Endodermal cell (in vitro differentiated cells): Measurements from ENCODE around the gene GNL1. TPM values are rescaled to one million over a fixed set of nuclear protein-coding genes. Genes with fewer than 3 reads are reported as not detected.
"Not testable (repeated sequence)": the region's sequence is repeated elsewhere in the genome, so short reads cannot be mapped to it uniquely, and the experiment has no call there.

Experiments used
- DNase-seq: peaks from one replicate; pipeline ENCODE4 v3.0.0-alpha.2; 2017
- H3K27ac ChIP-seq: 2 replicates; pipeline ENCODE4 v1.5.1; 2013; ENCODE audit warnings: mild to moderate bottlenecking, low read depth, low read length, moderate library complexity
- H3K27me3 ChIP-seq: 2 replicates; pipeline ENCODE4 v1.6.1; 2013; ENCODE audit warnings: mild to moderate bottlenecking, low read length, moderate library complexity; ENCODE audit not compliant: insufficient read depth, control insufficient read depth, poor library complexity, severe bottlenecking
- H3K36me3 ChIP-seq: 2 replicates; pipeline ENCODE4 v1.7.0; 2013; ENCODE audit warnings: mild to moderate bottlenecking, low read length, moderate library complexity; ENCODE audit not compliant: control insufficient read depth, insufficient read depth
- H3K4me1 ChIP-seq: one replicate; pipeline ENCODE4 v1.7.0; 2013; ENCODE audit warnings: low read length; ENCODE audit not compliant: control insufficient read depth, insufficient read depth
- H3K4me3 ChIP-seq: 2 replicates; pipeline ENCODE4 v1.5.1; 2013; ENCODE audit warnings: mild to moderate bottlenecking, low read length, moderate library complexity
- H3K9ac ChIP-seq: 2 replicates; pipeline ENCODE4 v1.6.1; 2013; ENCODE audit warnings: mild to moderate bottlenecking, low read length, moderate library complexity; ENCODE audit not compliant: poor library complexity, severe bottlenecking; ENCODE audit errors: extremely low read depth
- H3K9me3 ChIP-seq: 2 replicates; pipeline ENCODE4 v1.6.1; 2013; ENCODE audit warnings: mild to moderate bottlenecking, low read length, moderate library complexity; ENCODE audit not compliant: control insufficient read depth
- H3K27ac Mint-ChIP-seq: 2 replicates; pipeline ENCODE4 v1.8.0; 2020; ENCODE audit warnings: mixed read lengths
- H3K27me3 Mint-ChIP-seq: 2 replicates; pipeline ENCODE4 v1.8.0; 2021; ENCODE audit warnings: mild to moderate bottlenecking, mixed read lengths; ENCODE audit not compliant: insufficient read depth
- H3K36me3 Mint-ChIP-seq: 2 replicates; pipeline ENCODE4 v1.8.0; 2020; ENCODE audit warnings: low read depth, mixed read lengths
- H3K4me1 Mint-ChIP-seq: 2 replicates; pipeline ENCODE4 v1.8.0; 2020; ENCODE audit warnings: mixed read lengths
- H3K4me3 Mint-ChIP-seq: 2 replicates; pipeline ENCODE4 v1.8.0; 2020; ENCODE audit warnings: mild to moderate bottlenecking, moderate library complexity, mixed read lengths
- H3K9me3 Mint-ChIP-seq: 2 replicates; pipeline ENCODE4 v1.8.0; 2020; ENCODE audit warnings: mild to moderate bottlenecking, mixed read lengths
- WGBS, 2 experiments: methylation state at CpG; one replicate each; pipeline versions ENCODE4 v1.1.5 to v1.1.7; 2013; ENCODE audit warnings: missing lambda C conversion rate in 2 of 2, mixed read lengths in 1 of 2; ENCODE audit not compliant: insufficient coverage in 1 of 2, insufficient read length in 1 of 2; 5-methylcytosine and 5-hydroxymethylcytosine counted together
- total RNA-seq, 2 donors: library from RNA; stranded (reverse); fragmentation: NEBNext Ultra II Directional in 1 of 2; extraction: Animal tissue kit (Norgen Biotek cat#: 25700) in 1 of 2; gene quantifications; 2 replicates in 1 of 2; 3 replicates in 1 of 2; pipeline ENCODE4 v1.2.1, GENCODE V29; 2021
- TF ChIP-seq, protein P1 (sequence below): fragments of 200-600 bp; sonication (generic); conservative IDR thresholded peaks from 2 replicates; pipeline ENCODE4 v1.5.0; 2021; ENCODE audit warnings: antibody characterized with exemption, mild to moderate bottlenecking

Gene GNL1
- total RNA-seq, 2 donors from 2014 or later = 82.1 to 93.5 TPM

DNA sequence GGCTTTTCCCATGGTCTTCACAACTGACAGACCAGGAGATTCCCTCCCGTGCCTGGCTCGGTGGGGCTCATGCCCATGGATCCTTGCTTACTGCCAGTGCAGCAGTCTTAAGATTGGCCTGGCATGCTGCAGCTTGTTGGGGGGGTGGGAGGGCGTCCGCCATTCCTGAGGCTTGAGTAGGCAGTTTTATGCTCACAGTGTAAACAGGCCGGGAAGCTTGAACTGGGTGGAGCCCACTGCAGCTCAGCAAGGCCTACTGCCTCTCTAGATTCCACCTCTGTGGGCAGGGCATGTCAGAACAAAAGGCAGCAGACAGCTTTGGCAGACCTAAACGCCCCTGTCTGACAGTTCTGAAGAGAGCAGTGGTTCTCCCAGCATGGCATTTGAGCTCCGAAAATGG, 35.2 kb downstream of the GNL1 start:
- H3K36me3 ChIP-seq, H3K4me3 Mint-ChIP-seq, H3K4me1 Mint-ChIP-seq, H3K27me3 ChIP-seq, H3K4me1 ChIP-seq, H3K9me3 Mint-ChIP-seq, H3K27ac Mint-ChIP-seq, H3K36me3 Mint-ChIP-seq, H3K4me3 ChIP-seq, H3K27ac ChIP-seq, H3K9ac ChIP-seq, H3K9me3 ChIP-seq: not testable (repeated sequence)
- DNase-seq = peak; percentile 15
- WGBS, 2 experiments = 88 to 95% methylated on average over 4 to 7 of the region's 7 CpGs
- H3K27me3 Mint-ChIP-seq = peaks cover 50% of the 10 kb centered on the region

DNA sequence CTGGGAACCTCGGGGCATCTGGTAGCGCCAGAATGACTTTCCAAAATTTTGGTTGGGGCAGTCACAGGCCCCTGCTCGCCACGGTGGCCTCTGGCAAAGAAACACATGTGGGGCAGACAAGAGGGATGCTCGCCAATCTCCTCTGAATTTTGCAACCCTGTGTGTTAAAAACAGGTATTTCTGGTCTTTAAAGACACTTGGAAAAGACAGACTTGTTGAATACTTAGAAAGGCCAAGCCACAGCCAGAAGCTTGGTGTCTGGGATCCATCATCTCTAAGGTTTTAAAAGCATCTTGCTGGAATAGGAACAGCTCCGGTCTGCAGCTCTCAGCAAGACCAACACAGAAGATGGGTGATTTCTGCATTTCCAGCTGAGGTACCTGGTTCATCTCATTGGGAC, 35.8 kb downstream of the GNL1 start:
- Mint-ChIP-seq H3K4me1 (no peaks in the 10 kb centered on the region), H3K27me3 (peaks cover 50% of the 10 kb centered on the region), H3K4me3 (no peak overlapping the region), H3K27ac (no peak overlapping the region), H3K9me3 (peaks cover 5% of the 10 kb centered on the region), H3K36me3 (no peaks in the 10 kb centered on the region)
- no peak for DNase-seq
- TF ChIP-seq, protein P1, sequence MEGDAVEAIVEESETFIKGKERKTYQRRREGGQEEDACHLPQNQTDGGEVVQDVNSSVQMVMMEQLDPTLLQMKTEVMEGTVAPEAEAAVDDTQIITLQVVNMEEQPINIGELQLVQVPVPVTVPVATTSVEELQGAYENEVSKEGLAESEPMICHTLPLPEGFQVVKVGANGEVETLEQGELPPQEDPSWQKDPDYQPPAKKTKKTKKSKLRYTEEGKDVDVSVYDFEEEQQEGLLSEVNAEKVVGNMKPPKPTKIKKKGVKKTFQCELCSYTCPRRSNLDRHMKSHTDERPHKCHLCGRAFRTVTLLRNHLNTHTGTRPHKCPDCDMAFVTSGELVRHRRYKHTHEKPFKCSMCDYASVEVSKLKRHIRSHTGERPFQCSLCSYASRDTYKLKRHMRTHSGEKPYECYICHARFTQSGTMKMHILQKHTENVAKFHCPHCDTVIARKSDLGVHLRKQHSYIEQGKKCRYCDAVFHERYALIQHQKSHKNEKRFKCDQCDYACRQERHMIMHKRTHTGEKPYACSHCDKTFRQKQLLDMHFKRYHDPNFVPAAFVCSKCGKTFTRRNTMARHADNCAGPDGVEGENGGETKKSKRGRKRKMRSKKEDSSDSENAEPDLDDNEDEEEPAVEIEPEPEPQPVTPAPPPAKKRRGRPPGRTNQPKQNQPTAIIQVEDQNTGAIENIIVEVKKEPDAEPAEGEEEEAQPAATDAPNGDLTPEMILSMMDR = no peak
- no peaks in the 10 kb centered on the region for H3K36me3 ChIP-seq
- H3K4me1 ChIP-seq = no peaks in the 10 kb centered on the region
- H3K27me3 ChIP-seq = no peaks in the 10 kb centered on the region
- H3K9ac ChIP-seq = no peak overlapping the region
- no peaks in the 10 kb centered on the region for H3K9me3 ChIP-seq
- no peak overlapping the region for H3K4me3 ChIP-seq
- H3K27ac ChIP-seq = no peak overlapping the region
- WGBS, 2 experiments = 92 to 100% methylated on average over 6 of the region's 6 CpGs

DNA sequence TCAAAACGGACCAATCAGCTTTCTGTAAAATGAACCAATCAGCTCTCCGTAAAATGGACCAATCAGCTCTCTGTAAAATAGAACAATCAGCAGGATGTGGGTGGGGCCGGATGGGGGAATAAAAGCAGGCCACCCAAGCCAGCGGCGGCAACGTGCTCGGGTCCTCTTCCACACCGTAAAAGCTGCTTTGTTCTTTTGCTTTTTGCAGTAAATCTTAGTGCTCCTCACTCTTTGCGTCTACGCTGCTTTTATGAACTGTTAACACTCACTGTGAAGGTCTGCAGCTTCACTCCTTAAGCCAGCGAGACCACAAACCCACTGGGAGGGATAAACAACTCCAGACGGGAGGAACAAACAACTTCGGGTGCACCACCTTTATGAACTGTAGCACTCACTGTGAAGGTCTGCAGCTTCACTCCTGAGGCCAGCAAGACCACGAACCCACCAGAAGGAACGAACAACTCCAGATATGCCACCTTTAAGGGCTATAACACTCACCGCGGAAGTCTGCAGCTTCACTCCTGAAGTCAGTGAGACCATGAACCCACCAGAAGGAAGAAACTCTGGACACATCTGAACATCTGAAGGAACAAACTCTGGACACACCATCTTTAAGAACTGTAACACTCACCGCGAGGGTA, 37.7 kb downstream of the GNL1 start:
- not testable (repeated sequence) for H3K4me1 Mint-ChIP-seq, H3K9ac ChIP-seq, H3K9me3 Mint-ChIP-seq, H3K36me3 Mint-ChIP-seq, H3K4me3 ChIP-seq, H3K9me3 ChIP-seq, H3K27me3 ChIP-seq, H3K27ac Mint-ChIP-seq, H3K27ac ChIP-seq, H3K4me3 Mint-ChIP-seq, H3K4me1 ChIP-seq, H3K36me3 ChIP-seq
- peaks cover 31% of the 10 kb centered on the region for H3K27me3 Mint-ChIP-seq
- DNase-seq = peak; percentile 44
- 89% methylated on average over 16 to 19 of the region's 19 CpGs for WGBS, 2 experiments

DNA sequence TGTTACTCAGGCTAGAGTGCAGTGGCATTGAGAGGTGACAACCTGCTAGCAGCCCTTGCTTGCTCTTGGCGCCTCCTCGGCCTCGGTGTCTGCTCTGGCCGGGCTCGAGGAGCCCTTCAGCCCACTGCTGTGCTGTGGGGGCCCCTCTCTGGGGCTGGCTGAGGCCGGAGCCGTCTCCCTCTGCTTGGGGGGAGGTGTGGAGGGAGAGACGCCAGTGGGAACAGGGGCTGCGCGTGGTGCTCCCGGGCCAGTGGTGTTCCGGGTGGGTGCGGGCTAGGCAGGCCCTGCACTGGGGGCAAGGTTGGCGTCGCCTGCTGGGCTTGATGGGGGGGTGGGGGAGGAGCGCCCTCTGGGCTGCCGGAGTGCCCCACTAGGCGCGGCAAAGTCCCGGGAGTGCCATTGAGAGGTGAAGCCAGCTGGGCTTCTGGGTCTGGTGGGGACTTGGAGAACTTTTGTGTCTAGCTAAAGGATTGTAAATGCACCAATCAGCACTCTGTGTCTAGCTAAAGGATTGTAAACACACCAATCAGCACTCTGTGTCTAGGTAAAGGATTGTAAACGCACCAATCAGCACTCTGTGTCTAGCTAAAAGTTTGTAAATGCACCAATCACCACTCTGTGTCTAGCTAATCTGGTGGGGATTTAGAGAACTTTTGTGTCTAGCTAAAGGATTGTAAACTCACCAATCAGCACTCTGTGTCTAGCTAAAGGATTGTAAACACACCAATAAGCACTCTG, 38.4 kb downstream of the GNL1 start:
- H3K4me3 Mint-ChIP-seq, H3K4me3 ChIP-seq, H3K9me3 ChIP-seq, H3K9me3 Mint-ChIP-seq, H3K9ac ChIP-seq, H3K4me1 ChIP-seq, H3K27ac Mint-ChIP-seq, H3K4me1 Mint-ChIP-seq, H3K36me3 Mint-ChIP-seq, H3K27ac ChIP-seq, H3K27me3 ChIP-seq, H3K36me3 ChIP-seq: not testable (repeated sequence)
- peaks cover 26% of the 10 kb centered on the region for H3K27me3 Mint-ChIP-seq
- WGBS, 2 experiments = 90 to 99% methylated on average over 9 to 21 of the region's 21 CpGs
- peak; percentile 42 for DNase-seq

DNA sequence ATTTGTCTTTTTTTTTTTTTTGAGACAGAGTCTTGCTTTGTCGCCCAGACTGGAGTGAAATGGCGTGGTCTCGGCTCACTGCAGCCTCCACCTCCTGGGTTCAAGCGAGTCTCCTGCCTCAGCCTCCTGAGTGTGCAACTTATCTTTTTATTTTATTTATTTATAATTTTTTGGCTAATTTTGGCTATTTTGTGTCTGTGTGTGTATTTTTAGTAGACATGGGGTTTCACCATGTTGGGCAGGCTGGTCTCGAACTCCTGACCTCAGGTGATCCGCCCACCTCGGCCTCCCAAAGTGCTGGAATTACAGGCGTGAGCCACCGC, 39.6 kb downstream of the GNL1 start:
- Mint-ChIP-seq H3K27ac (peak overlapping the region; percentile 91), H3K27me3 (peaks cover 14% of the 10 kb centered on the region), H3K4me3 (peak overlapping the region; percentile 68)
- not testable (repeated sequence) for H3K9ac ChIP-seq, H3K4me1 ChIP-seq, H3K9me3 Mint-ChIP-seq, H3K4me1 Mint-ChIP-seq, H3K27me3 ChIP-seq, H3K36me3 Mint-ChIP-seq, H3K36me3 ChIP-seq, H3K27ac ChIP-seq, DNase-seq, H3K9me3 ChIP-seq
- H3K4me3 ChIP-seq = peak overlapping the region; percentile 77
- 82% methylated on average over 8 of the region's 9 CpGs; no CpG with 5 or more reads in 1 of the 2 experiments for WGBS, 2 experiments
